ENCODE measurements around the gene HS3ST3A1. TPM values are rescaled to one million over a fixed set of nuclear protein-coding genes. Genes with fewer than 3 reads are reported as not detected.

Gene HS3ST3A1
- total and polyA plus RNA-seq, 2 experiments from 2014 or later, result 39.2 to 85.1 TPM

DNA sequence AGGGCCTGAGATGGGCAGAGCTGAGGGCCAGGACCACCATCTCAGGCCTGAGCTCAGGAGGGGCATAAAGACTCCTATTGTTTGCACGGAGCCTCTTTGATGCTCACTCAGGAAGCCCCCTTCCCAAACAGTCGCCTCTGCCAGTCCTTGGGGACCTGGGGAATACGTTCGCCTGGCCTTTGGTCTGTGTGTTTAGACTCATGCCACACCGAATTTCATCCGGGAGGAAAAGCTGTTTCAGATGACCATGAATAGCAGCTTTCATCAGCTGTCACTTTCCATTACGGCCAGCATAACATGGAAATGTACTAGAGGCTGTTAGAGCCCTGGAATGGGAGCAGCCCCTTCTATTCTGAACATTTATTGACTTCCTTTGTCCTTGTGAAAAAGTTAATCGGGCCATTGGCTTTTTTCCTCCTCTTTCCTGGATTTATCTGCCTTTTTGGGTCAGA is 139.0 kb downstream of the HS3ST3A1 start:
- in situ Hi-C loops (cut with MboI), result no loop called here
- no peak for DNase-seq
- TF ChIP-seq EZH2 (IDR thresholded peaks at IDR 0.05; ENCODE audit: insufficient read depth, poor library complexity, severe bottlenecking), result no peak
- no peak for TF ChIP-seq EZH2phosphoT487 (IDR thresholded peaks at IDR 0.05; ENCODE audit: insufficient read depth, low read depth)
- Histone ChIP-seq H3K9me2 (ENCODE audit: insufficient read depth) (no peaks in the 10 kb centered on the region), H3K36me3 (ENCODE audit: low read depth) (no peaks in the 10 kb centered on the region), H3F3A (ENCODE audit: insufficient read depth) (peaks cover 20% of the 10 kb centered on the region; the same call in 1 of the 2 replicates), H3K9ac (no peak overlapping the region), H3K27me3 (replicated peaks; ENCODE audit: insufficient read depth) (no peaks in the 10 kb centered on the region), H3K9me3 (ENCODE audit: low read depth) (no peaks in the 10 kb centered on the region), H3K4me2 (ENCODE audit: unreplicated experiment) (no peak overlapping the region), H3K27ac (peak overlapping the region; percentile 38), H3K4me3 (no peak overlapping the region), H4K20me1 (ENCODE audit: insufficient read depth) (no peaks in the 10 kb centered on the region), H2AFZ (no peak overlapping the region), H3K79me2 (ENCODE audit: insufficient read depth) (no peaks in the 10 kb centered on the region), H3K4me1 (ENCODE audit: insufficient read depth) (peaks cover 21% of the 10 kb centered on the region)
- WGBS, 2 experiments (ENCODE audit: low coverage in 1 of 2, low lambda C conversion rate in 2 of 2, missing lambda C conversion rate in 2 of 2), result 77 to 79% methylated on average over 8 of the region's 8 CpGs

DNA sequence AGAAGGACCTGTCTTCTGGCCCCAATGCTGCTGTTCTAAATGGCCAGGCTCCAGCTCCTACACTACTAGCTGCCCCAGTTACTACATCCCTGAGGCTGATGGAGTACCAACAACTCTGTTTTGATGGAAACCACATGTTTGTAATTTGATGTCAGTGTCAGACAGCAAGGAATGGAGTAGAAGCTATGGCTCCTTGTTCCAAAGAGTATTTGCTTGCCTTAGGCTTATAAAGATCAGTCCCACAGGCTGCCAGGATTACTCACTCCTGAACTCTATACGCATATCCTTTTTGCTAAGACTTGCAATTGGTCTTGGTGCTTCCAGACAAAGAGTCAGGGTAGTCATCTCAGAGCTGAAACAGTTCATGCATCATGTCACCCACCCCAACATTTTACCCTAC is 139.6 kb downstream of the HS3ST3A1 start:
- H3K4me2 ChIP-seq (ENCODE audit: unreplicated experiment), result no peak overlapping the region
- in situ Hi-C loops (cut with MboI), result no loop called here
- 50 to 59% methylated on average over 1 of the region's 1 CpG for WGBS, 2 experiments (ENCODE audit: low coverage in 1 of 2, low lambda C conversion rate in 2 of 2, missing lambda C conversion rate in 2 of 2)
- peaks cover 20% of the 10 kb centered on the region; the same call in 1 of the 2 replicates for H3F3A ChIP-seq (ENCODE audit: insufficient read depth)
- no peak overlapping the region for H2AFZ ChIP-seq
- TF ChIP-seq EZH2phosphoT487 (IDR thresholded peaks at IDR 0.05; ENCODE audit: insufficient read depth, low read depth), result no peak
- TF ChIP-seq EZH2 (IDR thresholded peaks at IDR 0.05; ENCODE audit: insufficient read depth, poor library complexity, severe bottlenecking), result no peak
- peak; percentile 69 for DNase-seq
- peaks cover 21% of the 10 kb centered on the region for H3K4me1 ChIP-seq (ENCODE audit: insufficient read depth)
- no peaks in the 10 kb centered on the region for H3K36me3 ChIP-seq (ENCODE audit: low read depth)
- no peaks in the 10 kb centered on the region for H3K9me3 ChIP-seq (ENCODE audit: low read depth)
- no peak overlapping the region for H3K9ac ChIP-seq
- no peaks in the 10 kb centered on the region for H4K20me1 ChIP-seq (ENCODE audit: insufficient read depth)
- H3K4me3 ChIP-seq, result no peak overlapping the region
- no peaks in the 10 kb centered on the region for H3K9me2 ChIP-seq (ENCODE audit: insufficient read depth)
- no peaks in the 10 kb centered on the region for H3K79me2 ChIP-seq (ENCODE audit: insufficient read depth)
- H3K27ac ChIP-seq, result peak overlapping the region; percentile 38; the same call in 1 of the 2 replicates
- H3K27me3 ChIP-seq (replicated peaks; ENCODE audit: insufficient read depth), result no peaks in the 10 kb centered on the region

DNA sequence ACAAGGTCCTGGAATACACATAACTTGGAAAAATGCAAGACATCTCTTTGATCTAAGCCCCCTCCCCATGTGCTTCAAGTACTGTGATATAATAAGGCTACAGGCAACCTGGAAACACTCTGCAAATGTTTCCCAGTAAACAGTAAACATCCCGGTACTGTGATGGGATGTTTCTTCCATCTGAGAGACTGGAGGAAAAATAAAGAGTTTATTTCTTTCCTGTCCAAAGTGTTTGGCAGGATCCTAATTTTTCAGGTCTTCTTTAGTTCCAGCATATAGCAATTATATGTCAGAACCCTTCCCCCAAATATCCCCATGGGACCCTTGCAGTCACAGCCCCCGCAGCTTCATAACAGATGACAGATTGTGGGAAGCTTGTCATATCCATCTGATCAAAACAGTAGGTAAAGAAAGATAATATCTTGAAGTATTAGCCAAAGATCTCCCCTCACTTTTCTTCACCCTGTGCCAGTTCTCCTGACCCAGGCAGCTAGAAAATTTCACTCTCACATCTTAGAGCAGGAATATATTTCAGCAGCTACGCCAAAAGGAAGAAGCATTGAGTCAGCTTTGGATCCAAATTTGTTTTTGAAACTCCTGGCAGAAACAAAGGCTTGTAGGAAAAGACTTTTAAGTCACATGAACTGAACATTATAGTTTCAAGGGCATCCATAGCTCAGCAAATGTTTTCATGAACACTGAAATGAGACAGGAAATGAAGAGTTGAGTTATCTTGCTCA is 141.3 kb downstream of the HS3ST3A1 start:
- Histone ChIP-seq H3K27ac (no peak overlapping the region), H3F3A (ENCODE audit: insufficient read depth) (peaks cover 20% of the 10 kb centered on the region; the same call in 1 of the 2 replicates), H3K79me2 (ENCODE audit: insufficient read depth) (no peaks in the 10 kb centered on the region), H3K9me3 (ENCODE audit: low read depth) (no peaks in the 10 kb centered on the region), H3K4me2 (ENCODE audit: unreplicated experiment) (no peak overlapping the region), H3K4me1 (ENCODE audit: insufficient read depth) (peaks cover 21% of the 10 kb centered on the region), H3K4me3 (no peak overlapping the region), H4K20me1 (ENCODE audit: insufficient read depth) (no peaks in the 10 kb centered on the region), H3K9ac (no peak overlapping the region), H3K27me3 (replicated peaks; ENCODE audit: insufficient read depth) (no peaks in the 10 kb centered on the region), H3K36me3 (ENCODE audit: low read depth) (no peaks in the 10 kb centered on the region), H2AFZ (peak overlapping the region; percentile 48; the same call in 1 of the 2 replicates), H3K9me2 (ENCODE audit: insufficient read depth) (no peaks in the 10 kb centered on the region)
- DNase-seq, result peak; percentile 30
- TF ChIP-seq EZH2 (IDR thresholded peaks at IDR 0.05; ENCODE audit: insufficient read depth, poor library complexity, severe bottlenecking), result no peak
- TF ChIP-seq EZH2phosphoT487 (IDR thresholded peaks at IDR 0.05; ENCODE audit: insufficient read depth, low read depth), result no peak
- WGBS, 2 experiments (ENCODE audit: low coverage in 1 of 2, low lambda C conversion rate in 2 of 2, missing lambda C conversion rate in 2 of 2), result 60 to 63% methylated on average over 3 of the region's 3 CpGs
- in situ Hi-C loops (cut with MboI), result no loop called here

DNA sequence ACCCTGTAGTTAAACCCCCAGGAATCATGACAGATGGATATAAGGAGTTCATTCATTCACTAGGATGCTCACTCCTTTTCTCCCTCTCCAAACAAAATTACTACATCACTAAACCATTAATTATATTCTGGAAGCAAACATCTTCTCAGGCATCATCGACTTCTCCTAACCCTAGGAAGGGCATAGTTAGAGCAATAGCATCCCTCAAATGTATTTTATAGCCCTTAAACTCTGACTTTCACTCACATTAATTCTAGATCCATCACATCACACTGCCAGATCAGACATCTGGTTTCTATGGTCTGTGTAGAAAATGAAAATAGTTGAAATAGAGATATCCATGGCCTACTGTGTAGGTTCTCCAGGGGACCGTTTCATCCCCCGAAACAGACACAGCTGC is 143.9 kb downstream of the HS3ST3A1 start:
- H3K9me3 ChIP-seq (ENCODE audit: low read depth), result no peaks in the 10 kb centered on the region
- no peak overlapping the region for H3K4me3 ChIP-seq
- H3K27me3 ChIP-seq (replicated peaks; ENCODE audit: insufficient read depth), result no peaks in the 10 kb centered on the region
- no peak overlapping the region for H3K27ac ChIP-seq
- H3K4me2 ChIP-seq (ENCODE audit: unreplicated experiment), result no peak overlapping the region
- H3K9me2 ChIP-seq (ENCODE audit: insufficient read depth), result no peaks in the 10 kb centered on the region
- no peak overlapping the region for H2AFZ ChIP-seq
- in situ Hi-C loops (cut with MboI), result no loop called here
- 67 to 78% methylated on average over 3 of the region's 3 CpGs for WGBS, 2 experiments (ENCODE audit: low coverage in 1 of 2, low lambda C conversion rate in 2 of 2, missing lambda C conversion rate in 2 of 2)
- TF ChIP-seq EZH2 (IDR thresholded peaks at IDR 0.05; ENCODE audit: insufficient read depth, poor library complexity, severe bottlenecking) (no peak), EZH2phosphoT487 (IDR thresholded peaks at IDR 0.05; ENCODE audit: insufficient read depth, low read depth) (no peak)
- no peak for DNase-seq
- no peaks in the 10 kb centered on the region for H3K79me2 ChIP-seq (ENCODE audit: insufficient read depth)
- H3K4me1 ChIP-seq (ENCODE audit: insufficient read depth), result peaks cover 21% of the 10 kb centered on the region
- H4K20me1 ChIP-seq (ENCODE audit: insufficient read depth), result no peaks in the 10 kb centered on the region
- peaks cover 20% of the 10 kb centered on the region; the same call in 1 of the 2 replicates for H3F3A ChIP-seq (ENCODE audit: insufficient read depth)
- no peaks in the 10 kb centered on the region for H3K36me3 ChIP-seq (ENCODE audit: low read depth)
- H3K9ac ChIP-seq, result no peak overlapping the region

Small RNAs within 50 kb of the gene (microRNA-seq; reads per million reads assigned to microRNA genes)
- gene MIR548H3 (ENCODE audit: borderline number of aligned reads), result not detected

Small RNAs within 50 kb of the gene (small RNA-seq; reads per million reads assigned to genes)
- gene MIR548H3 (ENCODE audit: low read depth, low replicate concordance), result not detected

All from GM23248 (cell line).